ENCODE data around the gene LIPG. TPM values are rescaled to one million over a fixed set of nuclear protein-coding genes. Genes with fewer than 3 reads are reported as not detected.

Gene LIPG
- total RNA-seq, 1 experiment from 2014 or later, result 86.7 TPM

- Mint-ChIP-seq H3K36me3 (ENCODE audit: insufficient read depth, unreplicated experiment) (no peaks in the 10 kb centered on the region), H3K9me3 (ENCODE audit: unreplicated experiment) (no peaks in the 10 kb centered on the region), H3K27ac (ENCODE audit: unreplicated experiment) (no peak overlapping the region), H3K27me3 (ENCODE audit: insufficient read depth, unreplicated experiment) (no peaks in the 10 kb centered on the region), H3K4me1 (ENCODE audit: low read depth, unreplicated experiment) (no peaks in the 10 kb centered on the region), H3K4me3 (ENCODE audit: unreplicated experiment) (no peak overlapping the region)
- H3K36me3 ChIP-seq (ENCODE audit: control insufficient read depth, insufficient read depth, low read length), result no peaks in the 10 kb centered on the region
- no peaks in the 10 kb centered on the region for H3K4me1 ChIP-seq
- TF ChIP-seq CTCF (IDR thresholded peaks at IDR 0.05; ENCODE audit: insufficient read depth in 1 of 2, low read depth in 1 of 2, low read length in 1 of 2, severe bottlenecking in 1 of 2, unreplicated experiment in 1 of 2), result no peak
- no TSS peak for BruUV-seq (replicated peaks)
- intact Hi-C loops (cut with micrococcal nuclease; ENCODE audit: unreplicated experiment), result no loop called here
- H3K9me3 ChIP-seq, result no peaks in the 10 kb centered on the region
- CTCF ChIA-PET, result no interaction called here
- DNase-seq, result no peak
- POLR2A ChIA-PET, result no interaction called here
- no peak overlapping the region for H3K4me3 ChIP-seq (ENCODE audit: low read depth, low read length)
- no peaks in the 10 kb centered on the region for H3K27me3 ChIP-seq (replicated peaks; ENCODE audit: control insufficient read depth, insufficient read depth, low read length)
Measured at GRCh38 chr18:49626842-49627467, 65.1 kb downstream of the LIPG start.

DNA sequence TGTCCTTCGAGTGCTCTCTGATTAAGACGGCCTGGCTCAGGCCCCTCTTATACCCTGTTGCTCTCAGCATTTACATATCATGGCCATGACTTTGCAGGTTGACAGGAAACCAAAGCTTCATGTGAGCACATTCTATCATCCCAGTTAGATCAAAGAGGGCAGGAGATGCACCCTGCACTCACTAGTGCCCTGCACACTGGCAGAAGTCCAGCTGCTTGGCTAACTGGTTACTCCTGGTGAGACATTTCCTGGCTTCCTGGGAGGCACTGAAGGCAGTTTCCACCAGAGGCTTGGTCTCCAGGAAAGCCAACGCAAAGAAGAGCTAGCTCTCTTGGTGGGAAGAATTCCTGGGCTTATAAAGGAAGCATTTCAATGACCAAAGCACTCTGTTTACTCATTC, 66.3 kb downstream of the LIPG start:
- H3K9me3 ChIP-seq, result no peaks in the 10 kb centered on the region
- H3K4me3 ChIP-seq (ENCODE audit: low read depth, low read length), result no peak overlapping the region
- intact Hi-C loops (cut with micrococcal nuclease; ENCODE audit: unreplicated experiment), result no loop called here
- no peaks in the 10 kb centered on the region for H3K27me3 ChIP-seq (replicated peaks; ENCODE audit: control insufficient read depth, insufficient read depth, low read length)
- no peaks in the 10 kb centered on the region for H3K4me1 ChIP-seq
- no peak overlapping the region for H3K27ac Mint-ChIP-seq (ENCODE audit: unreplicated experiment)
- H3K4me3 Mint-ChIP-seq (ENCODE audit: unreplicated experiment), result no peak overlapping the region
- H3K27me3 Mint-ChIP-seq (ENCODE audit: insufficient read depth, unreplicated experiment), result no peaks in the 10 kb centered on the region
- no peaks in the 10 kb centered on the region for H3K9me3 Mint-ChIP-seq (ENCODE audit: unreplicated experiment)
- no peak for TF ChIP-seq CTCF (IDR thresholded peaks at IDR 0.05; ENCODE audit: insufficient read depth in 1 of 2, low read depth in 1 of 2, low read length in 1 of 2, severe bottlenecking in 1 of 2, unreplicated experiment in 1 of 2)
- ChIA-PET POLR2A (no interaction called here), CTCF (interaction anchor here (0.6 kb wide), 1 partner anchor 79 kb away, joined by 3 read pairs; no protein-coding TSS in a partner anchor)
- H3K4me1 Mint-ChIP-seq (ENCODE audit: low read depth, unreplicated experiment), result no peaks in the 10 kb centered on the region
- no TSS peak for BruUV-seq (replicated peaks)
- DNase-seq, result no peak
- H3K36me3 ChIP-seq (ENCODE audit: control insufficient read depth, insufficient read depth, low read length), result no peaks in the 10 kb centered on the region
- no peaks in the 10 kb centered on the region for H3K36me3 Mint-ChIP-seq (ENCODE audit: insufficient read depth, unreplicated experiment)

DNA sequence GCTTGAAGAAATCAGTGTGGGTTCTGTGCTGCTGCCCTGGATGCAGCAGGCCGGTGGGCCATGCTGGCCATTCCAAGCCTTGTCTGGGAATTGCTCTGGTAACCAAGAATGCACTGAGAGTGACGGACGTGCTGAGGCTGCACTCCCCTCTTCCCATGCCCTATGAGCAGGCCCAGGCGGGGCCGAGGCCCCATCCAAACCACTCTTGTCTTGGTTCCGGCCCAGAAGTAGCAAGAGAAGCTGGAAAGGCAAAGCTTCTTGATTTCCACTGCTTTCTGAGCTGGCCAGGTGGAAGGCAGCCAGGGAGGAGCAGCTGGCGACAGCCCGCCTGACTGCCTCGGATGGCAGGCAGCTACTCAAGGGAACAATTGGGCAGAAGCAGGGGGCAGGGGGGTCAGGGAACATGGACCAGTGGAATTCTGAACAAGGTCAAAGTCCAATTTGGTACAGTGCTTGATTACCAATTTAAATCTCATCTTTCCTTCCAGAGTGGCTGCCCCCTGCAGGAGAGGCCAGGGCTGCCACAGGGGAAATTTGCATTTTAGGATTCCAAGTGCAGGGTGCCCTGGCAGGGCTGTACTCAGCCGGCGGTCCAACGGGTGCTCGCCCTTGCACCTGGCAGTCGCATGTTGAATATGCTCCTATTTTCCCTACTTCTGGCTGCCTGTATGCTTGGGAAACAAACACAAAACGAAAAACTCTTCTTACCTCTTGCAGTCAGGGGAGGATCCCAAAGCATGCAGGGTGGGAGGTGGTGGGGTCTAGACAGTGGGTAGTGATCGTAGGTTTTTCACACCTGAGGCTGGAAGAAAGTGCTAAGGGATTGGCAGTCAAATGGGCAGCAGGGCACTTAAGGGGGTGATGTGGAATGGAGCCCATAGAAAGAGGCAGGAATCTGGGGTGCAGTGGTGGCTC, 67.3 kb downstream of the LIPG start:
- intact Hi-C loops (cut with micrococcal nuclease; ENCODE audit: unreplicated experiment), result no loop called here
- POLR2A ChIA-PET, result no interaction called here

More for the DNA sequence above, 67.3 kb downstream of the LIPG start:
- Histone ChIP-seq H3K27me3 (replicated peaks; ENCODE audit: control insufficient read depth, insufficient read depth, low read length) (no peaks in the 10 kb centered on the region), H3K9me3 (no peaks in the 10 kb centered on the region), H3K36me3 (ENCODE audit: control insufficient read depth, insufficient read depth, low read length) (no peaks in the 10 kb centered on the region), H3K4me3 (ENCODE audit: low read depth, low read length) (no peak overlapping the region), H3K4me1 (no peaks in the 10 kb centered on the region)
- DNase-seq, result no peak
- Mint-ChIP-seq H3K9me3 (ENCODE audit: unreplicated experiment) (no peaks in the 10 kb centered on the region), H3K27ac (ENCODE audit: unreplicated experiment) (no peak overlapping the region), H3K4me3 (ENCODE audit: unreplicated experiment) (no peak overlapping the region), H3K27me3 (ENCODE audit: insufficient read depth, unreplicated experiment) (no peaks in the 10 kb centered on the region), H3K36me3 (ENCODE audit: insufficient read depth, unreplicated experiment) (no peaks in the 10 kb centered on the region), H3K4me1 (ENCODE audit: low read depth, unreplicated experiment) (no peaks in the 10 kb centered on the region)
- TF ChIP-seq CTCF (IDR thresholded peaks at IDR 0.05; ENCODE audit: insufficient read depth in 1 of 2, low read depth in 1 of 2, low read length in 1 of 2, severe bottlenecking in 1 of 2, unreplicated experiment in 1 of 2), result no peak
- CTCF ChIA-PET, result no interaction called here
- BruUV-seq (replicated peaks), result no TSS peak
